Measurements from ENCODE around the gene ZNHIT2.
"Not testable (repeated sequence)": the region's sequence is repeated elsewhere in the genome, so short reads cannot be mapped to it uniquely, and the experiment has no call there.

Gene ZNHIT2

GRCh38 chr11:65119670-65119995 lies 2.1 kb upstream of the ZNHIT2 start:
- no peak for DNase-seq (ENCODE audit: low read depth in 3 of 3)

DNA sequence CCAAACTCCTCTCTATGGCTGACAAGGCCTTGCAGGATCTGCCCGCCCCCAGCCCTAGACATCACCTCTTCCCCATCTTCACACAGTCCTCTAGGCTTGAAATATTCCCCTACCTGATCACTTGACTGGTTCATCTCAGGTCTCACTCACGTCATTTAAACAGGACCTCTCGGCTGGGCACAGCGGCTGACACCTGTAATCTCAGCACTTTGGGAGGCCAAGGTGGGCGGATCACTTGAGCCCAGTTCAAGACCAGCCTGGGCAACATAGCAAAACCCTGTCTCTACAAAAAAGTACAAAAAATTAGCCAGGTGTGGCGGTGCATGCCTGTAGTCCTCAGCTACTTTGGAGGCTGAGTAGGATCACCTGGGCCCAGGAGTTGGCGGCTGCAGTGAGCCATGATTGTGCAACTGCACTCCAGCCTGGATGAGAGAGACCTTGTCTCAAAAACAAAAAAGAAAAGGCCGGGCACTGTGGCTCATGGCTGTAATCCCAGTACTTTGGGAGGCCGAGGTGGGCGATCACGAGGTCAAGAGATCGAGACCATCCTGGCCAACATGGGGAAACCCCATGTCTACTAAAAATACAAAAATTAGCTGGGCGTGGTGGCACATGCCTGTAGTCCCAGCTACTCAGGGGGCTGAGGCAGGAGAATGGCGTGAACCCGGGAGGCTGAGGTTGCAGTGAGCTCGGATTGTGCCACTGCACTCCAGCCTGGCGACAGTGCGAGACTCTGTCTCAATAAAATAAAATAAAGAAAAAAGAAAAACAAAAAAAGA lies 1.6 kb upstream of the ZNHIT2 start:
- DNase-seq (ENCODE audit: low read depth in 3 of 3): not testable (repeated sequence)

DNA sequence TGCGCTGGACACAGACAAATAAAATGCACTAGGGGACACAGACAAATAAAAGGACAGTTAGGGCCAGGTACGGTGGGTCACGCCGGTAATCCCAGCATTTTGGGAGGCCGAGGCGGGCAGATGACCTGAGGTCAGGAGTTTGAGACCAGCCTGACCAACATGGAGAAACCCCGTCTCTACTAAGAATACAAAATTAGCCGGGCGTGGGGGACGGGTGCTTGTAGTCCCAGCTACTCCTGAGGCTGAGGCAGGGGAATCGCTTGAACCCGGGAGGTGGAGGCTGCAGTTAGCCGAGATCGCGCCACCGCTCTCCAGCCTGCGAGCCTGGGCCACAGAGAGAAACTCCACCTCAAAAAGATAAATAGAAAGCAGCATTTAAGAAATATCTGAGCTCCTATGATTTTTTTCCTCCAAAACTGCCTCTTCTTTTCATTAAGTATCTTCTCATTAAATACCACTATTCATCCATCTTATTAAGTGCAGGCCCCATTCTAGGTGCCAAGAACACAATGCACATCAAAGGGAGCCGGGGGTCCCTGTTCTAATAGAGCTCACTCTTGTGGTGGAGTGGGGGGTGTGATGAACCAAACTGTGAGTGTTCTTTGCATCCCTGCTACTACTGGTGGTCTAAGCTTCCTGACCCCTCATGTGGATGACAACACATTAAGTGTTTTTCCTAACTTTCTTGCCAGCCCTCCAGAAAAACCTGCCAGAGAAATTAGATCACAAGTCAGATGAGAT lies 766 bp upstream of the ZNHIT2 start:
- DNase-seq (ENCODE audit: low read depth in 3 of 3): no peak

GRCh38 chr11:65116370-65117205 lies 913 bp downstream of the ZNHIT2 start:
- DNase-seq (ENCODE audit: low read depth in 3 of 3): peak in 2 of 3 experiments; percentile 35 to 54

GRCh38 chr11:65115361-65116082 lies 2.0 kb downstream of the ZNHIT2 start:
- no peak for DNase-seq (ENCODE audit: low read depth in 3 of 3)

- no peak for DNase-seq (ENCODE audit: low read depth in 3 of 3)
Observed at GRCh38 chr11:65114538-65115171, 2.8 kb downstream of the ZNHIT2 start.

DNA sequence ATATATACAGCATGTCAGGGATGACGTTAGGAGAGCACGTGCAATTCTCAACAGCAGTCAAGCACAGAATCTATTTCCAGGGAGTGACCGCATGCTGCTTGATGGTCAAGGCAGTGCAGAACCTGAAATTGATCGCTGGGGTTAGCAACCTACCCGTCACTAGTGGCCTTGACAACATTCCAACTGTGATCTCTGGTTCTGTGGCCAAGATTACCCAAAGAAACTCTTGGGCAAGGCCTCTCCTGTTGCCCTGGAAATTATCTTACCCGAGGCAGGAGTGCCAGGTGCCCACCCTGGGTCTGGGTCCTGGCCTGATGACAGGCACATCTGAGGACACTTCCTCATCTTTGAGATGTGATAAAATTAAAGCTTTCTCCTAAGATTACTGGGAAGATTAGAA lies 3.7 kb downstream of the ZNHIT2 start:
- DNase-seq (ENCODE audit: low read depth in 3 of 3): no peak

DNA sequence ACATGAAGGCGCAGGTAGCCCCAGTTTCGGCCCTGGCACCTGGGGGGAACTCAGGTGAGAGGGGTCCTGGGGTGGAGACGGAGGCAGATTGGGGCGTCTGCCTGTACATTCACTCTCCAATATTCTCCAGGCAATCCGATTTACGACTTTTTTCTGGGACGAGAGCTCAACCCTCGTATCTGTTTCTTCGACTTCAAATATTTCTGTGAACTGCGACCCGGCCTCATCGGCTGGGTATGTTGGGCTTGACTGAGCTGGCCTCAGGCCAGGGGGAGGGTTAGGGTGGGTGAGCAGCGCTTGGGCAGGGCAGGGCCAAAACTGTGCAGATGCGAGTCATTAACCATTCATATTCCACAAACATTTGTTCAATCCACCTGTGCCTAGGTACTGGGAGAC lies 4.1 kb downstream of the ZNHIT2 start:
- DNase-seq (ENCODE audit: low read depth in 3 of 3): no peak

GRCh38 chr11:65112546-65113360 lies 4.7 kb downstream of the ZNHIT2 start:
- peak in 2 of 3 experiments; percentile 52 to 58 for DNase-seq (ENCODE audit: low read depth in 3 of 3)

DNA sequence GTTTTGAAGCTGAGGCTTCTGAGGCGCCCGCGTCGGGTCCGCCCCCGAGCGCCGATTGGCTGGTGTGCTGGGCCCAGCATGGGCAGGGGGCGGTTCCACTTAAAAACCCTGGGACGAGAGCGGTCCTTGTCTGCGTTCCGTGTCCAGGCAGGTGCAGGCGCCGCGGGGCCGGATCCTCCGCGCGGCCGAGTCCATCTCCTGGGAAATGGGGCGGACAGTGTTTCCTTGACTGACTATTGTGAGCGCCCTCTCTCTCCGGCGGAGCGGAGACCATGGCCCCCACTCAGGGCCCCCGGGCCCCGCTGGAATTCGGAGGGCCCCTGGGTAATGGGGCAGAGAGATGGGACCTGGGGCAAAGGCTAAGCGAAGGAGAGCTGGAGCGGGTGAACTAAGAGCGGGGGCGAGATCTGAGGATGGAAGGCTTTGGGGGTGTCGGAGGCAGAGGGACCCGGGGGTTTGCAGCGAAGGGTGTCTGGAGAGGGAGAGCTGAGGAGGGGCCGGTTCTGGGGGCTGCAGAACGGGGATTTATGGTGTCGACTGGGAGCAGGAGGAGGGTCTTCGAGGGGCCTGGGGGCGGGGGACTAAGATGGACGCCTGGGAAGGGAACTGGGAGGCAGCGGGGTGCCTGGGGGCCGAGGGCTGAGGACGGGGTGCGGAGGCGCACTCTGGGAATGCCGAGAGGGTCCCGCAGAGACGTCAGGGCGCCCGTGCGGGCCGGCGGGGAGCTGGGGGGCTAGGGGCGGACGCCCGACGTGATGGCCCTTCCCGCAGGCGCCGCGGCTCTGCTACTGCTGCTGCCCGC lies 5.6 kb downstream of the ZNHIT2 start, which contains the start of gene TM7SF2:
TM7SF2 (plus strand) TSS at position 129 of the 802 bp plus-strand sequence; CDS start at position 273, 144 bp downstream.
- DNase-seq (ENCODE audit: low read depth in 3 of 3): peak; percentile 83 to 89 (median 88)

DNA sequence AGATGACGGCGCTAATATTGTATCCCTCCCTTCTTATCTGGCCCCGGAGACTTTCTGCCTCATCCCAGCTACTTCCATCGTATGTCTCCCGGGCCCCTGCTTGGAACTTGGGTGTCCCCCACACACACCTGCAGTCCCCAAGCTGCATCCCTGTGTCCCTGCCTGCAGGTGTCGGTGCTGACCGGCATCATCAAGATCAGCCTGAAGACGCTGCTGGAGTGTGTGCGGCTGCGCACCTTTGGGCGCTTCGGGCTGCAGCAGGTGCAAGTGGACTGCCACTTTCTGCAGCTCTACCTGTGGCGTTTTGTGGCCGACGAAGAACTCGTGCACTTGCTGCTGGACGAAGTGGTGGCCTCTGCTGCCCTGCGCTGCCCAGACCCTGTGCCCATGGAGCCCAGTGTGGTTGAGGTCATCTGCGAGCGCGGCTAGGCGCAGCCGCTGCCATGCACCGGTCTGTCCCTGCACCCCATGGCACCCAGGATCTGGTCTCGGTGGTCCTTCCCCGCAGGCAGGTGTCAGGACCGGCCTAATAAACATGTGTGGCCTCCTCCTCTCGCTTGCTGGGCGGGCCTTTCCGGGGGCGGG lies 6.2 kb downstream of the ZNHIT2 start:
- DNase-seq (ENCODE audit: low read depth in 3 of 3): no peak

GRCh38 chr11:65110354-65110861 lies 7.1 kb downstream of the ZNHIT2 start:
- peak; percentile 89 to 98 (median 95) for DNase-seq (ENCODE audit: low read depth in 3 of 3)

GRCh38 chr11:65109231-65110198 lies 8.0 kb downstream of the ZNHIT2 start:
- DNase-seq (ENCODE audit: low read depth in 3 of 3): no peak

GRCh38 chr11:65108469-65109123 lies 8.9 kb downstream of the ZNHIT2 start:
- DNase-seq (ENCODE audit: low read depth in 3 of 3): no peak

DNA sequence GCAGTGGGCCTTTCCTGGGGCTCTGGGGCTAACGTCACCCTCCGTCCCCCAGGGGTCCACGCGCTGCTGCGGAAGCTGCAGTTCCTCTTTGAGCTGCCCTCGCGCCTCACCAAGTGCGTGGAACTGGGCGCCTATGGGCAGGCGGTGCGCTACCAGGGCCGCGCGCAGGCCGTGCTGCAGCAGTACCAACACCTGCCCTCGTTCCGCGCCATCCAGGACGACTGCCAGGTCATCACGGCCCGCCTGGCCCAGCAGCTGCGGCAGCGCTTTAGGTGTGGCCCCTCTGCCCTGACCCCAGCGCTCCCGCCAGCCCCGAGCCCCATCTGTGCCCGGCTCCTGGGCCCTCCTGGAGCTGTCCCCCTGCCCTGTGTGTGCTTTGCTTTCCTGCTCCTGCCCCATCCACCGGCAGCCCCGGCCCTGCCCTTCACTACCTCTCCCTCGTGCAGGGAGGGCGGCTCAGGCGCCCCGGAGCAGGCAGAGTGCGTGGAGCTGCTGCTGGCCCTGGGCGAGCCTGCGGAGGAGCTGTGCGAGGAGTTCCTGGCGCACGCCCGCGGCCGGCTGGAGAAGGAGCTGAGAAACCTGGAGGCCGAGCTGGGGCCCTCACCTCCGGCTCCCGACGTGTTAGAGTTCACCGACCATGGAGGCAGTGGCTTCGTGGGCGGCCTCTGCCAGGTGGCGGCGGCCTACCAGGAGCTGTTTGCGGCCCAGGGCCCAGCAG lies 9.6 kb downstream of the ZNHIT2 start:
- no peak for DNase-seq (ENCODE audit: low read depth in 3 of 3)

DNA sequence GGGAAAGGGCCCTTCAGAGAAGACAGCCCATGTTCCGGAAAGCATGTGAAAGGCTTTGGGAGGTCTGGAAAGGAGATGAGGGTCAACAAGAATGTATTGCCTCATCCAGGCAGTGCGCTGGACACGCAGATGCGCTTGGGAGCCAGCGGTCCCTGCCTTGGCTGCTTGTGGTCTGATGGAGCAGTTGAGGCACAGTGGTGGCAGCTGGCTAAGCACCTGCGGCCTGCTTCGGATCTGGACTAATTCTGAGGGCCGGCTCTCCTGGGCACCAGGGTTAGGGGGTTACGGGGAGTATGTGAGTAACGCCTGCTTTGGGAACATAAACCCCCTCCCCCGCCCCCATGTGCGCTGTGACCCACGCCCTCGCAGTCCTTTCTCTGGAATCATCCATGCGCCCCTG lies 10.4 kb downstream of the ZNHIT2 start:
- DNase-seq (ENCODE audit: low read depth in 3 of 3): no peak
